Loucy (cell line): ENCODE measurements around the gene LPP.

Source experiments
- EZH2phosphoT487 ChIP-seq: fragments of 200-600 bp; IDR thresholded peaks from 2 replicates; pipeline ENCODE4 v1.6.1; 2018; ENCODE audit warnings: antibody characterized with exemption, mild to moderate bottlenecking, moderate library complexity, borderline replicate concordance
- TF ChIP-seq, protein P1 (sequence below): fragments of 200-600 bp; sonication (generic); conservative IDR thresholded peaks from 2 replicates; pipeline ENCODE4 v1.5.1; 2014; ENCODE audit warnings: mild to moderate bottlenecking, antibody characterized with exemption, low read length

DNA sequence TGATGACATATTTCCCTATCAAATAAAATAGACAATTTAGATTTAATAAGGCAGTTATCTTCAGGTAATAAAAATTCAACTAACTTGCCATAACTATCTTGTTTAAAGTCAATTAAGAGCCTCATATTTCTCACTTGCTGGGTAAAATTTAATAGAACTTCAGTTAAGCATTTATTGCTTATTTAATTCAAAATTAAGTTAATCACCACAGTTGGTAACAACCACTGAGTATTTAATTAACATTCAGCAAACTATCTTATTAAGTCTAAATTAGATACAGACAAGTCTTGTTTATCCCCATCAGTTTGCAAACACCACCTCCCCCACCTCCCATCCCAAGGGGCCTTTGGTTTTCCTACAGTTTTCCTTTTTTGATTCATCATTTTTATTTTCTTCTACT is 14.7 kb downstream of the LPP start:
- no peak for TF ChIP-seq EZH2phosphoT487
- TF ChIP-seq, protein P1, sequence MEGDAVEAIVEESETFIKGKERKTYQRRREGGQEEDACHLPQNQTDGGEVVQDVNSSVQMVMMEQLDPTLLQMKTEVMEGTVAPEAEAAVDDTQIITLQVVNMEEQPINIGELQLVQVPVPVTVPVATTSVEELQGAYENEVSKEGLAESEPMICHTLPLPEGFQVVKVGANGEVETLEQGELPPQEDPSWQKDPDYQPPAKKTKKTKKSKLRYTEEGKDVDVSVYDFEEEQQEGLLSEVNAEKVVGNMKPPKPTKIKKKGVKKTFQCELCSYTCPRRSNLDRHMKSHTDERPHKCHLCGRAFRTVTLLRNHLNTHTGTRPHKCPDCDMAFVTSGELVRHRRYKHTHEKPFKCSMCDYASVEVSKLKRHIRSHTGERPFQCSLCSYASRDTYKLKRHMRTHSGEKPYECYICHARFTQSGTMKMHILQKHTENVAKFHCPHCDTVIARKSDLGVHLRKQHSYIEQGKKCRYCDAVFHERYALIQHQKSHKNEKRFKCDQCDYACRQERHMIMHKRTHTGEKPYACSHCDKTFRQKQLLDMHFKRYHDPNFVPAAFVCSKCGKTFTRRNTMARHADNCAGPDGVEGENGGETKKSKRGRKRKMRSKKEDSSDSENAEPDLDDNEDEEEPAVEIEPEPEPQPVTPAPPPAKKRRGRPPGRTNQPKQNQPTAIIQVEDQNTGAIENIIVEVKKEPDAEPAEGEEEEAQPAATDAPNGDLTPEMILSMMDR, result no peak
